ENCODE results near the gene MYEOV. TPM values are rescaled to one million over a fixed set of nuclear protein-coding genes. Genes with fewer than 3 reads are reported as not detected.
A peak's percentile ranks its signal among the peaks of the same experiment; 100 is the strongest.

MYEOV gene
- 1.6 and 3.3 TPM in 2 replicates for polyA plus RNA-seq (2011; rRNA removed)
- polyA minus RNA-seq (2011; rRNA and poly(A)+ RNA removed), result 3.0 and 5.6 TPM in 2 replicates

DNA sequence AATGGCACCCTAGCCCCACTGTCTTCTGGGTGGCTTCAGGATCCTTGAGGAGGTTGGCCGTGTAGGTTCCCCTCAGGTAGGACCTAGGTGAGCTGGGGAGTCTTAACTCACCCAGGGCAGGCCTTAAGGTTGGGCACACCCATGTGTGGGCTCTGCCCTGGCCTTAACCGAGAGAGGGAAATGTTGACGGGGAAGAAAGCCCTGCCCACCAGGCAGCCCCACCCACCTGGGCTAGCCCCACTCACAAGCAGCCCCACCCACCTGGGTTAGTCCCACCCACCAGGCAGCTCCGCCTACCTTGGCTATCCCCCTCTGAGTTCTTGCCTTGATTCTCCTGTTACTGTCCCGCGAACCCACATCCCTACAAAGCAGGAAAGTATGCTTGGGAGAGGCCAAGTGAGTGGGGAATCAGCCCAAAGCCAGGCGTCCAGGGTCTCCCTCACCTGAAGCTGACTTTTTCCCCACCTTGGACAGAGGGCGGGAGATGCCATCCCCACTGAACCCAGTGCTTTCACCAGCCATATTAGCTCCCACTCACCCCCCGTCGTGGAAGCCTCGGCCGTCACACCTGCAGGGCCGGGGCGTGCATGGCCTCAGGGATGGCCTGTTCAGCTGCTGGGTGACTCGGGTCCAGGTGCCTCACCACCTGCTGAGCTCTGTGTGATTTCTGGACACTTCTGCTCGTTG is at the start of gene MYEOV:
TSS of gene MYEOV (plus strand) at position 337 of the 687 bp plus-strand sequence. CDS start 1,200 bp downstream, outside the sequence.
- Histone ChIP-seq H3K4me3 (ENCODE audit: low read depth, low read length) (no peak within 1 kb of the TSS), H3K27ac (ENCODE audit: low read depth, low read length) (peak within 1 kb of the TSS; percentile 11), H3K27me3 (ENCODE audit: control insufficient read depth, insufficient read depth, low read length) (no peaks in the 10 kb centered on the region), H3K9me3 (ENCODE audit: control insufficient read depth, insufficient read depth, low read length) (peaks cover 7% of the 10 kb centered on the region; the same call in 1 of the 2 replicates)
- no peak for DNase-seq (ENCODE audit: low read depth, low spot score)
- POLR2A ChIA-PET, result interaction anchor here (0.5 kb wide), 1 partner anchor 992 kb away, joined by 7 read pairs; no protein-coding TSS in a partner anchor
- CTCF ChIA-PET, result interaction anchor here (2.2 kb wide), 1 partner anchor 350 kb away, joined by 19 read pairs; no protein-coding TSS in a partner anchor
- TF ChIP-seq, protein P1, sequence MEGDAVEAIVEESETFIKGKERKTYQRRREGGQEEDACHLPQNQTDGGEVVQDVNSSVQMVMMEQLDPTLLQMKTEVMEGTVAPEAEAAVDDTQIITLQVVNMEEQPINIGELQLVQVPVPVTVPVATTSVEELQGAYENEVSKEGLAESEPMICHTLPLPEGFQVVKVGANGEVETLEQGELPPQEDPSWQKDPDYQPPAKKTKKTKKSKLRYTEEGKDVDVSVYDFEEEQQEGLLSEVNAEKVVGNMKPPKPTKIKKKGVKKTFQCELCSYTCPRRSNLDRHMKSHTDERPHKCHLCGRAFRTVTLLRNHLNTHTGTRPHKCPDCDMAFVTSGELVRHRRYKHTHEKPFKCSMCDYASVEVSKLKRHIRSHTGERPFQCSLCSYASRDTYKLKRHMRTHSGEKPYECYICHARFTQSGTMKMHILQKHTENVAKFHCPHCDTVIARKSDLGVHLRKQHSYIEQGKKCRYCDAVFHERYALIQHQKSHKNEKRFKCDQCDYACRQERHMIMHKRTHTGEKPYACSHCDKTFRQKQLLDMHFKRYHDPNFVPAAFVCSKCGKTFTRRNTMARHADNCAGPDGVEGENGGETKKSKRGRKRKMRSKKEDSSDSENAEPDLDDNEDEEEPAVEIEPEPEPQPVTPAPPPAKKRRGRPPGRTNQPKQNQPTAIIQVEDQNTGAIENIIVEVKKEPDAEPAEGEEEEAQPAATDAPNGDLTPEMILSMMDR (IDR thresholded peaks at IDR 0.05; ENCODE audit: low read depth, low read length), result no peak

- DNase-seq (ENCODE audit: low read depth, low spot score), result no peak
- H3K27me3 ChIP-seq (ENCODE audit: control insufficient read depth, insufficient read depth, low read length), result peaks cover 4% of the 10 kb centered on the region
- no peak overlapping the region for H3K4me3 ChIP-seq (ENCODE audit: low read depth, low read length)
- POLR2A ChIA-PET, result interaction anchor here (0.6 kb wide), 1 partner anchor 83 kb away, joined by 4 read pairs; no protein-coding TSS in a partner anchor
- CTCF ChIA-PET, result no interaction called here
- H3K27ac ChIP-seq (ENCODE audit: low read depth, low read length), result no peak overlapping the region
- TF ChIP-seq, protein P1 (IDR thresholded peaks at IDR 0.05; ENCODE audit: low read depth, low read length), result no peak
- no peaks in the 10 kb centered on the region for H3K9me3 ChIP-seq (ENCODE audit: control insufficient read depth, insufficient read depth, low read length)
Measured at GRCh38 chr11:69244266-69244665, 49.7 kb upstream of the MYEOV start.

- DNase-seq (ENCODE audit: low read depth, low spot score), result no peak
- Histone ChIP-seq H3K9me3 (ENCODE audit: control insufficient read depth, insufficient read depth, low read length) (no peaks in the 10 kb centered on the region), H3K4me3 (ENCODE audit: low read depth, low read length) (no peak overlapping the region), H3K27ac (ENCODE audit: low read depth, low read length) (no peak overlapping the region), H3K27me3 (ENCODE audit: control insufficient read depth, insufficient read depth, low read length) (peaks cover 4% of the 10 kb centered on the region)
- ChIA-PET CTCF (no interaction called here), POLR2A (no interaction called here)
- TF ChIP-seq, protein P1 (IDR thresholded peaks at IDR 0.05; ENCODE audit: low read depth, low read length), result no peak
Measured at GRCh38 chr11:69245041-69245440, 48.9 kb upstream of the MYEOV start.

DNA sequence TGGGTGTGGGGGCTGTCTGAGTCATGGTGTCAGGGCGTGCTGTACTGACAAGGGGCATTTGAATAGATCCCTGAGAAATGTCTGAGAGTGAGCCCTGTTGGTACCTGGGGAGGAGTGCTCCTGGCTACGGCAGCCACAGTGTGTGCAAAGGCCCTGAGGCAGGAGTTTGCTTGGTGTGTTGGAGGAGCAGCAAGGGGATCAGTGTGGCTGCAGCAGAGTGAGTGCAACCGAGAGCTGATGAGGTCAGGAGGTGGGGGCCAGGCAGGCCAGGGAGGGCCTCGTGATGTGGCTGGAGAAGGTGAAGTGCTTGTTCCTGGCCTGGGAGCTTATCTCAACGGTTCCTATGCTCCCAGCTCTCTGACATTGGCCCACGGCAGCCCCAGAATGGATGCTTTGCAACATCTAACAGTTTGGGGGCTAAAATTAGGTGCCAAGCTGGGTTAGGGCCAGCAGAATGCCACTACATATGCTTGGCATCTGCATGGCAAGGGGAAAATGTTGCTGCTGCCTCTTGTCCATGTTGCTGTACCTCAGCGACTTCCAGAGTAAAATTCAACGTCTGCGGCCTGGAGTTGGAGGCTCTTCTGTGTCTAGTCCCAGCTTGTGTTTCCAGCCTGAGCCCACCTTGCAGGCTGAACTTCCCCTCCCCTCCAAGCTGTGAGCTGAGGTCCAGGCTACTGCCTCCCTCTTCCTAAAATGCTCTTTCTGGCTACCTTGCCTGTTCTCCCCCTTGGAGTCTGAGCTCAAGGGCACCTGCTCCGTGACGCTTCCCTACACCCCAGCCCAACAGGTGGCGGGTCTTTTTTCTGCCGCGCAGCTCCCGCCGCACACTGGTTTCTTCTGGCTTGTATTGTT is 48.2 kb upstream of the MYEOV start:
- ChIA-PET POLR2A (no interaction called here), CTCF (no interaction called here)
- TF ChIP-seq, protein P1 (IDR thresholded peaks at IDR 0.05; ENCODE audit: low read depth, low read length), result no peak
- peaks cover 4% of the 10 kb centered on the region for H3K27me3 ChIP-seq (ENCODE audit: control insufficient read depth, insufficient read depth, low read length)
- no peak overlapping the region for H3K27ac ChIP-seq (ENCODE audit: low read depth, low read length)
- H3K4me3 ChIP-seq (ENCODE audit: low read depth, low read length), result no peak overlapping the region
- H3K9me3 ChIP-seq (ENCODE audit: control insufficient read depth, insufficient read depth, low read length), result no peaks in the 10 kb centered on the region
- DNase-seq (ENCODE audit: low read depth, low spot score), result no peak
